Fibroblast of lung (primary cell): ENCODE data around the gene NBPF3. TPM values are rescaled to one million over a fixed set of nuclear protein-coding genes. Genes with fewer than 3 reads are reported as not detected.
A peak's percentile ranks its signal among the peaks of the same experiment; 100 is the strongest.

Experiments used
- DNase-seq, 2 donors: peaks; one replicate each; pipeline versions ENCODE4 v3.0.0 to v3.0.0-alpha.2; 2010; ENCODE audit warnings: low read depth in 2 of 2
- H2AFZ ChIP-seq: 2 replicates; pipeline ENCODE4 v1.5.1; 2012; ENCODE audit warnings: low read length, control low read depth, inconsistent platforms
- H3K27ac ChIP-seq: 2 replicates; pipeline ENCODE4 v1.5.1; 2011; ENCODE audit warnings: low read length, control low read depth; ENCODE audit not compliant: insufficient read depth
- H3K27me3 ChIP-seq: 2 replicates; pipeline ENCODE4 v1.5.1; 2011; ENCODE audit warnings: mild to moderate bottlenecking, low read length; ENCODE audit not compliant: control insufficient read depth, insufficient read depth
- H3K36me3 ChIP-seq: 2 replicates; pipeline ENCODE4 v1.5.1; 2011; ENCODE audit warnings: low read length; ENCODE audit not compliant: control insufficient read depth, insufficient read depth
- H3K4me1 ChIP-seq: 2 replicates; pipeline ENCODE4 v1.5.1; 2011; ENCODE audit warnings: low read length; ENCODE audit not compliant: control insufficient read depth, insufficient read depth; ENCODE audit errors: extremely low read depth
- H3K4me2 ChIP-seq: 2 replicates; pipeline ENCODE4 v1.5.1; 2011; ENCODE audit warnings: low read length, control low read depth; ENCODE audit not compliant: insufficient read depth; ENCODE audit errors: extremely low read depth
- H3K4me3 ChIP-seq, 4 experiments: fragments of 200-600 bp in 1 of 4; sonication (generic) in 1 of 4; replicated peaks in 1 of 4; 2 replicates each; pipeline ENCODE4 v1.5.1; 2011 to 2016; ENCODE audit warnings: low read length in 4 of 4, low read depth in 3 of 4, mild to moderate bottlenecking in 3 of 4, control low read depth in 2 of 4, inconsistent platforms in 1 of 4, mixed read lengths in 1 of 4; ENCODE audit not compliant: insufficient read depth in 1 of 4; ENCODE audit errors: control extremely low read depth in 1 of 4
- H3K79me2 ChIP-seq: 2 replicates; pipeline ENCODE4 v1.5.1; 2012; ENCODE audit warnings: mild to moderate bottlenecking, low read length, inconsistent platforms; ENCODE audit not compliant: control insufficient read depth, insufficient read depth
- H3K9ac ChIP-seq: 2 replicates; pipeline ENCODE4 v1.5.1; 2011; ENCODE audit warnings: mild to moderate bottlenecking, low read length, control low read depth; ENCODE audit not compliant: insufficient read depth
- H3K9me3 ChIP-seq: 2 replicates; pipeline ENCODE4 v1.5.1; 2012; ENCODE audit warnings: low read depth, low read length; ENCODE audit not compliant: control insufficient read depth, insufficient read depth
- H4K20me1 ChIP-seq: 2 replicates; pipeline ENCODE4 v1.5.1; 2011; ENCODE audit warnings: low read length; ENCODE audit not compliant: control insufficient read depth, insufficient read depth; ENCODE audit errors: extremely low read depth
- CTCF ChIP-seq, 2 donors: IDR thresholded peaks in 1 of 2; conservative IDR thresholded peaks in 1 of 2; 1 replicate in 1 of 2; 2 replicates in 1 of 2; pipeline ENCODE4 v1.5.1; 2011 to 2012; ENCODE audit warnings: low read length in 2 of 2, control low read depth in 1 of 2, inconsistent platforms in 1 of 2, low read depth in 1 of 2, mild to moderate bottlenecking in 1 of 2
- EZH2 ChIP-seq: IDR thresholded peaks from 2 replicates; pipeline ENCODE4 v1.5.1; 2012; ENCODE audit warnings: low read length, control low read depth, mild to moderate bottlenecking; ENCODE audit errors: missing control alignments
- polyA plus RNA-seq, 2 donors: library from polyadenylated mRNA; depleted of rRNA in 1 of 2; stranded (reverse) in 1 of 2; unstranded in 1 of 2; fragments of >200 nt; gene quantifications; 2 replicates each; pipeline ENCODE4 v1.2.1, GENCODE V29; 2011 to 2012; ENCODE audit warnings: missing spikeins in 1 of 2
- total RNA-seq: library from RNA; depleted of rRNA; stranded (reverse); fragments of >200 nt; gene quantifications from 2 replicates; pipeline ENCODE4 v1.2.1, GENCODE V29; 2014

The NBPF3 gene
- total and polyA plus RNA-seq, 2 donors (not counting 1 experiment from before 2014, with no cell fraction given) = 20.4 to 35.0 TPM

- no peak for DNase-seq
- Histone ChIP-seq H2AFZ (no peak overlapping the region), H4K20me1 (no peaks in the 10 kb centered on the region), H3K36me3 (no peaks in the 10 kb centered on the region), H3K79me2 (no peaks in the 10 kb centered on the region), H3K9ac (no peak overlapping the region), H3K4me1 (no peaks in the 10 kb centered on the region), H3K27ac (no peak overlapping the region), H3K9me3 (no peaks in the 10 kb centered on the region), H3K27me3 (no peaks in the 10 kb centered on the region), H3K4me2 (no peak overlapping the region), H3K4me3 (no peak overlapping the region)
- TF ChIP-seq EZH2 = no peak
- TF ChIP-seq CTCF (conservative IDR thresholded peaks at IDR 0.05 in 1 of 2, IDR thresholded peaks at IDR 0.05 in 1 of 2; ENCODE audit: low read depth in 1 of 2, low read length in 2 of 2) = no peak
These were observed 5.5 kb upstream of the NBPF3 start for GRCh38 chr1:21434394-21434793.

- Histone ChIP-seq H3K27ac (no peak overlapping the region), H3K4me1 (peaks cover 2% of the 10 kb centered on the region), H3K27me3 (no peaks in the 10 kb centered on the region), H4K20me1 (no peaks in the 10 kb centered on the region), H3K4me3 (no peak overlapping the region), H2AFZ (no peak overlapping the region), H3K9me3 (no peaks in the 10 kb centered on the region), H3K9ac (no peak overlapping the region), H3K79me2 (peaks cover 2% of the 10 kb centered on the region), H3K36me3 (no peaks in the 10 kb centered on the region), H3K4me2 (no peak overlapping the region)
- TF ChIP-seq EZH2 = no peak
- TF ChIP-seq CTCF (conservative IDR thresholded peaks at IDR 0.05 in 1 of 2, IDR thresholded peaks at IDR 0.05 in 1 of 2; ENCODE audit: low read depth in 1 of 2, low read length in 2 of 2) = no peak
- no peak for DNase-seq
These were observed 4.1 kb upstream of the NBPF3 start for GRCh38 chr1:21435646-21436487.

- Histone ChIP-seq H3K9me3 (no peaks in the 10 kb centered on the region), H4K20me1 (no peaks in the 10 kb centered on the region), H3K36me3 (no peaks in the 10 kb centered on the region), H3K27ac (no peak overlapping the region), H3K79me2 (peaks cover 4% of the 10 kb centered on the region), H3K9ac (no peak overlapping the region), H3K4me3 (peak overlapping the region in 2 of 4 experiments; percentile 30 to 31), H3K4me1 (peaks cover 2% of the 10 kb centered on the region), H3K4me2 (peak overlapping the region; percentile 15), H3K27me3 (no peaks in the 10 kb centered on the region), H2AFZ (peak overlapping the region; percentile 30)
- DNase-seq = no peak
- TF ChIP-seq CTCF (conservative IDR thresholded peaks at IDR 0.05 in 1 of 2, IDR thresholded peaks at IDR 0.05 in 1 of 2; ENCODE audit: low read depth in 1 of 2, low read length in 2 of 2) (no peak), EZH2 (no peak)
These were observed 3.2 kb upstream of the NBPF3 start for GRCh38 chr1:21436488-21437340.
